Neutrophil (primary cell): Measurements from ENCODE around the gene SPATA31A6.
"Not testable (repeated sequence)": the region's sequence is repeated elsewhere in the genome, so short reads cannot be mapped to it uniquely, and the experiment has no call there.

Source experiments
- H3K27ac ChIP-seq: fragments of 200-600 bp; sonication (generic); 2 replicates; pipeline ENCODE4 v1.5.1; 2016; ENCODE audit warnings: mild to moderate bottlenecking, moderate library complexity
- H3K27me3 ChIP-seq: fragments of 200-600 bp; sonication (generic); 2 replicates; pipeline ENCODE4 v1.6.0; 2016; ENCODE audit warnings: mild to moderate bottlenecking
- H3K36me3 ChIP-seq: fragments of 200-600 bp; sonication (generic); 2 replicates; pipeline ENCODE4 v1.5.1; 2017
- H3K4me1 ChIP-seq, 2 experiments: fragments of 200-600 bp in 1 of 2; sonication (generic) in 1 of 2; 1 replicate in 1 of 2; 2 replicates in 1 of 2; pipeline versions ENCODE4 v1.5.1 to v1.6.1; 2013 to 2016; ENCODE audit warnings: low read depth in 1 of 2, low read length in 1 of 2, mild to moderate bottlenecking in 1 of 2, moderate library complexity in 1 of 2; ENCODE audit not compliant: control insufficient read depth in 1 of 2, insufficient read depth in 1 of 2
- H3K4me3 ChIP-seq, 2 experiments: fragments of 200-600 bp in 1 of 2; sonication (generic) in 1 of 2; 1 replicate in 1 of 2; 2 replicates in 1 of 2; pipeline ENCODE4 v1.5.1; 2013 to 2016; ENCODE audit warnings: low read depth in 1 of 2, low read length in 1 of 2, mild to moderate bottlenecking in 1 of 2, moderate library complexity in 1 of 2
- H3K9me3 ChIP-seq: fragments of 200-600 bp; sonication (generic); 2 replicates; pipeline ENCODE4 v1.5.1; 2016

The SPATA31A6 gene

DNA sequence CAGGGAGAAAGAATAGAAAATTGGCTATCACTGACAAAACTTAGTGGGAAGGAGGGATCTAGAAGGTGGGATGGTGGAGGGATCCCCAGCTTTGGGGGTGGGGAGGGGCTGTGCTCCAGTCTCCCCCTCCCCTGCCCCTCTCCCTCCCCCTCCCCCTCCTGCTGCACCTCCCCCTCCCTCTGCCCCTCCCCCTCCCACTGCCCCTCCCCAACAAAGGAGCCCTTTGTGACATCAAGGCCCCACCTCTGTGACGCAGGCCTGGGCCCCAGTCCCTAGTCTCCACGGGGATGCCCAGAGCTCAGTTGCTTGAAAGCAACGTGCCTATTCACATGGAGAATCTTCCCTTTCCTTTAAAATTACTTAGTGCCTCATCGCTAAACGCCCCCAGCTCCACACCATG lies at the start of gene SPATA31A6:
Gene SPATA31A6, plus strand, starts transcription at position 301 of the 400 bp plus-strand sequence. Its CDS starts 29 bp downstream, at position 330.
- H3K27me3 ChIP-seq, H3K27ac ChIP-seq, H3K4me3 ChIP-seq, H3K4me1 ChIP-seq, H3K36me3 ChIP-seq, H3K9me3 ChIP-seq: not testable (repeated sequence)

DNA sequence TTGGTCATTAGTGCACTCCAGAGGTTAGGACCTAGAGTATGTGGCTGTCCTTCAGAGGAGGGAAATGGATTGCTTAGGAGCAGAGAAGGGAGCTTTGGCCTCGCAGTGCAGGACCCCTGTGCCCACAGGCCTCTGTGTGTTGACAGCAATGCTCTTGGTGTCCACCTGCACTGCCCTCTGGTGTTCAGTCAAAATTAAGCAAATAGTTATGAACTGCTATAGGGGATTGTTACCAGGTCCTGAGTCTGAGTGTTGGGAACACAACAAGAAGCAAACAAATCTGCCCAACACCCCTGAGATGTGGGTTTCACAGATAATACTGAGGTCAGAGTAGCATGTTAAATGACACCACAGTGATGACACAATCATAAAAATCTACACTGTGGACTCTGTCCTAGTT lies 23.2 kb upstream of the SPATA31A6 start:
- H3K4me3 ChIP-seq, H3K9me3 ChIP-seq, H3K27ac ChIP-seq, H3K36me3 ChIP-seq, H3K27me3 ChIP-seq, H3K4me1 ChIP-seq: not testable (repeated sequence)

DNA sequence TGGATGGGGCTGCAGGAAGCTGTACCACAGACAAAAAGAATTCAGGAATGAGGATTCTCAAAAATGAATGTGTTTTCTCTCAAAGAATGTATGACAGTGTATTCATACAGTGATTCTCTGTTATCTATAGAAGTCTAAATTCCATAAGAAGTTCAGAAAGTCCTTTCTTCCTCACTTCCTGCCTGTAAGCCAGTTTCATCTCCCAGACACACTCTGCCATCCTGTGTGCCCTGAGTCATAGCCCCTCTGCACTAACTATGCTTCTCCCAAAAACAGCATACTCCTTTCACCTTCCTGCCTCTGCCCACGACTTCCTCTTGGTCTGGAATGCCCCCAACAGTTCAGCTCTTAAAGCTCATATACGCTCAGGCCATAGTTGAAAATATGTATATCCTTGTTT lies 36.4 kb downstream of the SPATA31A6 start:
- not testable (repeated sequence) for H3K36me3 ChIP-seq

GRCh38 chr9:42223230-42223629 lies 39.8 kb downstream of the SPATA31A6 start:
- not testable (repeated sequence) for H3K4me3 ChIP-seq, H3K36me3 ChIP-seq, H3K27me3 ChIP-seq, H3K27ac ChIP-seq, H3K4me1 ChIP-seq, H3K9me3 ChIP-seq

More for the DNA sequence above, 36.4 kb downstream of the SPATA31A6 start:
- not testable (repeated sequence) for H3K27me3 ChIP-seq, H3K27ac ChIP-seq, H3K4me3 ChIP-seq, H3K9me3 ChIP-seq, H3K4me1 ChIP-seq

DNA sequence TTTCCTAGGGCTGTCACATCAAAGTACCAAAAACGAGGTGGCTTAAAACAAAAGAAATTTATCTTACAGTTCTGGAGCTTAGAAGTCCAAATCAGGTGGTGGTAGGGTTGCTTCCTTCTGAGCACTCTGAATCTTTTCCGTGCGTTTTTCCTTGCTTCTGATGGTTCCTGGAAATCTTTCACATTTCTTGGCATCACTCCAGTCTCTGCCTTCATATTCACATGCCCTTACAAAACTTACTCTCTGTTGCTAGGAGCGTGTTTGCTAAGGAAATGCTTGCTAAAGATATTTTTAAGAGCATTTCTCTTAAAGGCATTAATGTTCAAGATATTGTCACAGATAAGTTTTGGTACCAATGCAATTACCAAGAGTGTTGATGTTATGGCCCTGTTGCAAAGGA lies 49.6 kb downstream of the SPATA31A6 start:
- H3K27ac ChIP-seq, result peak overlapping the region; percentile 43
- H3K4me3 ChIP-seq, result not testable (repeated sequence)

DNA sequence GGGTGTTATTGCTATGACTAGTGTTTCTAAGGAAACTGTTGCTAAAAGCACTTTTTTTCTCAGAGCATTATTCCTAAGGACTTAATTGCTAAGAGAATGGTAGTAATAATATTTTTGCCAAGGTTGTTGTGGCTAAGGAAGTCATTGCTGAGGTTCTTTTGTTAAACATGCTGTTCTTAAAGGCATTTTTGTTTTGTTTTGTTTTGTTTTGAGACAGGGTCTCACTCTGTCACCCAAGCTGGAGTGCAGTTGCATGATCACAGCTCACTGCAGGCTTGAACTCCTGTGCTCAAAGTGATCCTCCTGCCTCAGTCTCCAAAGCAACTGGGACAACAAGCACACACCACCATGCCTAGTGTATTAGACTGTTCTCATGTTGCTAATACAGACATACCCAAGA lies 51.2 kb downstream of the SPATA31A6 start:
- not testable (repeated sequence) for H3K9me3 ChIP-seq, H3K4me1 ChIP-seq, H3K36me3 ChIP-seq, H3K4me3 ChIP-seq, H3K27me3 ChIP-seq
- peak overlapping the region; percentile 80 for H3K27ac ChIP-seq

More for the DNA sequence above, 49.6 kb downstream of the SPATA31A6 start:
- not testable (repeated sequence) for H3K4me1 ChIP-seq, H3K27me3 ChIP-seq, H3K36me3 ChIP-seq, H3K9me3 ChIP-seq

GRCh38 chr9:42235352-42235991 lies 52.0 kb downstream of the SPATA31A6 start:
- H3K27ac ChIP-seq, H3K36me3 ChIP-seq, H3K4me3 ChIP-seq, H3K4me1 ChIP-seq, H3K9me3 ChIP-seq, H3K27me3 ChIP-seq: not testable (repeated sequence)

DNA sequence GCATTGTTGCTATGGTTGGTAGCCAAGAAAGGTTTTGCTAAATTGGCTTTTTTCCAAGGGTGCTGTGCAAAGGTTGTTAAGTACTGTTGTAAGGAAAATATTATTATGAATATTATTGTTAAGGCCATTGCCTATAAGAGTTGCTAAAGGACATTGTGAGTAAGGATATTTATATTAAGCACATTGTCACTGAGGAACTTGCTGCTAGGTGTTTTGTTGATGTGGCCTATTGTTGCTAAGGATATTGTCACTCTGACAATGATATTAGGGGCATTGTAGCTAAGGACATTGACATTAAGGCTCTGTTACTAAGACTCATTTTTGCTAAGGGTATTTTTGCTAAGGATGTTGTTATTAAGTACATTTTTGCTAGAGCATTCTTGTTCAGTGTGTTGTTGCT lies 52.6 kb downstream of the SPATA31A6 start:
- not testable (repeated sequence) for H3K4me3 ChIP-seq, H3K27me3 ChIP-seq, H3K9me3 ChIP-seq, H3K4me1 ChIP-seq, H3K27ac ChIP-seq, H3K36me3 ChIP-seq

DNA sequence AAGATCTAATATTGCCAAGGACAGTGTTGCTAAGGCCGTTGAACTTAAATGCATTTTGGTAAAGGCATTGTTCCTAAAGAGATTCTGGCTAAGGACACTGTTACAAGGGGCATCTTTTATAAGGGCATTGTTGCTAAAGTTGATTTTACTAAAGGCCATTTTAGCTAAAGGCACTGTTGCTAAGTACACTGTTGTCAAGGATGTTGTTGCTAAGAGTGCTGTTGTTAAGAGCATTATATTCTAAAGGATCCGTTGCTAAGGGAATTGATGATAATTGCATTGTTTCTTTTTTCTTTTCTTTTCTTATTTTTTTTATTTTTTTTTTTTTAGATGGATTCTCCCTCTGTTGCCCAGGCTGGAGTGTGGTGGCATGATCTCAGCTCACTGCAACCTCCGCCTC lies 53.9 kb downstream of the SPATA31A6 start:
- H3K9me3 ChIP-seq, H3K4me3 ChIP-seq, H3K27me3 ChIP-seq, H3K4me1 ChIP-seq, H3K27ac ChIP-seq, H3K36me3 ChIP-seq: not testable (repeated sequence)

GRCh38 chr9:42238862-42239261 lies 55.4 kb downstream of the SPATA31A6 start:
- H3K27ac ChIP-seq, H3K4me1 ChIP-seq, H3K9me3 ChIP-seq, H3K36me3 ChIP-seq, H3K27me3 ChIP-seq, H3K4me3 ChIP-seq: not testable (repeated sequence)
